RPMI7951 (cell line): ENCODE measurements around the gene CXCR1. TPM values are rescaled to one million over a fixed set of nuclear protein-coding genes. Genes with fewer than 3 reads are reported as not detected.
"Not testable (repeated sequence)": the region's sequence is repeated elsewhere in the genome, so short reads cannot be mapped to it uniquely, and the experiment has no call there.

Source experiments
- DNase-seq: peaks from one replicate; pipeline ENCODE4 v3.0.0-alpha.2; 2012; ENCODE audit warnings: low read depth
- total RNA-seq: library from RNA; depleted of rRNA; stranded (reverse); fragments of >200 nt; shearing (Covaris generic); gene quantifications from 2 replicates; pipeline ENCODE4 v1.2.3, GENCODE V29; 2014

The CXCR1 gene
- total RNA-seq, 1 experiment from 2014 or later: not detected

DNA sequence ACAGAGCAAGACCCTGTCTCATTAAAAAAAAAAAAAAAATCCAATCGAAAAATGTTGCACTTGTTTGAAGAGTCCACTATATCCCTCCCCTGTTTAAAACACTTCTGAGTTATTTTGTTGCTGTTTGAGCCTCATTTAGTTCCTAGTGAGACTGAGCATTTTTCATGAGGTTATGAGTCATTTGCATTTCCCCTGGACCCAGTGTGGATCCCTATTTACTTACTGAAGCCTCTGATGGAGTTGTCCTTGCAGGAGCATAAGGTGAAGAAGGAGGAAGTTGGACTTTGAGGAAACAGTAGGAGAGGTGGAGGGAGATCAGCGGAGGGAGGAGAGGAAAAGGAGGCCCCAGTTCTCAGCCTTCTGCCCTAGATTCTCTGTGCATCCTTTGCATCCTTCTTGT, 5.1 kb downstream of the CXCR1 start:
- DNase-seq: no peak

GRCh38 chr2:218155953-218156479, 10.7 kb downstream of the CXCR1 start:
- DNase-seq: no peak

- DNase-seq: no peak
Measured at GRCh38 chr2:218152777-218153176, 14.0 kb downstream of the CXCR1 start.

DNA sequence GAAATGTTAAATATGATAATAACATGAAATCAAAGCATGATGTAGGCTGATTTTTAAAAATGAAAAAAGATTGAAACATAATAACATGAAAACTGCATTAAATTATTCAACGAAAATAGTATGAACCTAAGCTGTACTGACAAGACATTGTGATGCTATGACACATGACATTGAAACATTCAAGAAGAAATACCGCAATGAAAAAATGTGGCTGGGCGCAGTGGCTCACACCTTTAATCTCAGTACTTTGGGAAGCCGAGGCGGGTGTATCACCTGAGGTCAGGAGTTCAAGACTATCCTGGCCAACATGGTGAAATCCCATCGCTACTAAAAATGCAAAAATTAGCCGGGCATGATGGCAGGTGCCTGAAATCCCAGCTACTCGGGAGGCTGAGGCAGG, 14.6 kb downstream of the CXCR1 start:
- no peak for DNase-seq

GRCh38 chr2:218149848-218150440, 16.8 kb downstream of the CXCR1 start:
- no peak for DNase-seq

- DNase-seq: peak; percentile 7
Measured at GRCh38 chr2:218149098-218149497, 17.7 kb downstream of the CXCR1 start.

GRCh38 chr2:218146056-218146455, 20.7 kb downstream of the CXCR1 start:
- DNase-seq: no peak

DNA sequence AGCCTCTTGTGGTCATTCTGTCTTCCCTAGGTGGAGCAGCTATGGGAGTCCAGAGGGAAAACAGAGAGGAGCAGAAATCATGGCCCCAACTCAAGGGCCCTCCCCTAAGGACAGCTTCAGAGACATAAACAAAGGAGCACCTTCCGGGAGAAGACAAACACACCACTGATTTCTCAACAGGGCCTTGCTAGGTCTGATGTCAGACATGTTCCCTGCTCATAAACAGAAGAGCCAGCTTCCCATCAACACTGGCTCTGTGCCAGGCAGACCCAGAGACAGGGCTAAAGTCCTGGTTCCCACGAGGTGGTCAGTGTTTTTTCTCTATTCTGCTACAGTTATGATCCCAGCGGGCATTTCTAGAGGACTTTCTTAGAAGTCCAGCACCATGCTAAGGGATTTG, 21.6 kb downstream of the CXCR1 start:
- no peak for DNase-seq

DNA sequence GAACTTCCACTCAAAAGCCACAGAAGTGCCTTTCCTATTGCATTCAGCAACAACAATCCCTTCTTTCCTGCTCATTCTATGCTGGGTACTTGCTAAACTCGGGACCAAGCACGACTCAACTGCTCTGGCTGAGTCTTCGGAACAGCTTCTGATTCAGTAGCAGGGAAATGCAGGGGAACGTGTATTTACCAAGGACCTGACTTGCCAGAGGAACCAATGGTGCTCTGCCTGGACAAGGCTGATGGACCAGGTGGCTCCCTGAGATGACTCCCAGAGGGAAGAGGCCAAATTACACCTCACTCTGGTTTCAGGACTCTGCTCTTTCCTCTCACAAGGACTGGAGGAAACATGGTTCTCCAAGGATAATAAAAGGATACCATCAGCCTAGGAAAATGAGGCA, 28.7 kb downstream of the CXCR1 start:
- no peak for DNase-seq

DNA sequence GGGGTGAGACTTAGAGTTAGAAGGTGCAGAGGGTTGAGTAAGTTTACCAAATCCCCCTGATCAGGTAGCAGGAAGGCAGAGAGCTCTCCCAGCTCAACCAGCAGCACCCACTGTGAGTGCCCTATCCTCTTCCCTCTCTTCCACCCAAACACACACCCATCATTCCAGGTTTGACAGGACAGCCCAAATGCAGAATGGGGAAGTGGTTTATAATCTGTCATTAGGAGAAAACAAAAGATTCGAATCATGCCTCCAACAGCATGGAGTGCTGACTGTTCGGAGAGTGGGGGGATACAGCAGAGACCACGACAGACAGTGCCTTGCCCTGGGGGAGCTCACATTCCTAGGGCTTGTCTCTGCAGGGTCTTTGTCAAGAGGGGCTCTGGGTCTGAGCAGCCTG, 29.2 kb downstream of the CXCR1 start:
- DNase-seq: no peak

DNA sequence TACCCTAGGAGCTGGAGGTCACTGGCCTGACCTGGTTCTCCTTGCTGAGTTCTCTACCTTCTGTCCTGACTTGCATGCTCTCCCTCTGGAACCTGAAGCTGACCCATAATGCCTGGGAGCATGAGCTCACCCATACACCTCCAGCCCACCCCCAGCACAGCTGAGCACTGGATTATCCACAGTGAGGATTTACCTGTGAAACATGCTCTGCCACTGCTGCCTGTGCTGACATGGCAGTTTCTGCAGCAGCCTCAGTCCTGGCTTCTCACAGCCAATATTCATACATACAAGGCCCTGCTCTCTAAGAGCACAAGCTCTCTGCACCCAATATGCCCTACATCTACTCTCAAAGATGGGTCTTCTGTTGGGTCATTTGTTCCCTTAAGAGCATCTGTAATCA, 35.9 kb downstream of the CXCR1 start:
- no peak for DNase-seq

- DNase-seq: no peak
Measured at GRCh38 chr2:218130377-218130776, 36.4 kb downstream of the CXCR1 start.

DNA sequence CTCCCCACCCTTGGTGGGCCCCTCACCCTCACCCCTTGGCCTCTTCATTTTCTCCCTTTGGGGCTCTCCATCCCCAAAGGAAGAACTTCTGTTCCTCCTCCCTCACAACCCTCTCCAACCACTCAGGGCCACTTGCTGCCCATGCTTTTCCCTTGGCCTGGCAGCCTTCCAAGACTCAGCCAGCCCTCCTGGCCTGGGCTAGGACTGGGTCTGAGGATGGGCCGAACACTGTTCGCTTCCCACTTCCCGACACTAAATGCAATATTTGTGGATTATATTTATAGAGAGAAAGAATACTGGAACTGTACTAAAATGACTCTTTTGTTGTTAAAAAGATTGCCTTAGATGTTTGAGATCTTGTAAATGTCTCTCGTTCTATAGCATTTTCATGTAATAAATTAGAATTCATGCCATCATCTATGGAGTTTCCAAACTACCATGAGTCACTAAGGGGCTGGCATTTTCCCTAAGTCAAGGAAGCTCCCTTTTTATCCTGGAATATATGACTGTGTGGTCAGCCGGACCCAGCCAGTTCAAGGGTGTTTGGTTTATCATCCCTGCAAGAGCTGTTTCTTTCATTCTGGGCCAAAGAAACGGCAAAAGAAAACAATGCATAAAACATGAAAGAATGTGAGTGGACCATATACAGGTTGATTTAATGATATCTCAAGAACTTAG, 37.2 kb downstream of the CXCR1 start:
- peak; percentile 45 for DNase-seq

- no peak for DNase-seq
Measured at GRCh38 chr2:218128781-218129457, 37.8 kb downstream of the CXCR1 start.

DNA sequence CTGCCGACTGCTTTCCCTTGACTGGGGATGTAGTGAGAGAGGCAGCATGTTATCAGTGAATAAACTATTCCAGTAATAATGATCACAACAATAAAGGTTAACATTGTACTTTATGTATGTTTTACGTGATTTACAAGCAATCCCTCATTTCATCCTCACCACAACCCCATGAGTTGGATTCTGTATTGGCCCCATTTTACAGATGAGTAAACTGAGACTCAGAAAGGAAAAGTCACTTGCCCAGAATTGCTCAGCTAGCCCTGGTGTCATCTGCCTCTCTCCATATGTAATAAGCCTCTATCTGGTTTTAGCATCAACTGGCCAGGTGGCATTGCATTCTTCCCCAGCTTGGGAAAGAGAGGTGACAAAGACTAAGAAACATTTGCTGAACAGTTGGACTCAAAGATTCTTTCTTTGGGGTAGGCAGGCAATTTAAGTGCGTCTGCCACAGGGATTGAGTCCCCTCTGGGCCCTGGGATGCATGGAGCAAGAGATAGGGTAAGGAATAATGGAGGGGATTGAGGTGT, 38.8 kb downstream of the CXCR1 start:
- no peak for DNase-seq

GRCh38 chr2:218125626-218126080, 41.1 kb downstream of the CXCR1 start, which contains the start of gene CXCR2:
TSS of gene CXCR2 (plus strand) at chr2:218126028. CDS start at chr2:218134802, 8,774 bp downstream.
- DNase-seq: no peak

GRCh38 chr2:218125095-218125494, 41.7 kb downstream of the CXCR1 start:
- no peak for DNase-seq

- DNase-seq: no peak
Measured at GRCh38 chr2:218123986-218124385, 42.8 kb downstream of the CXCR1 start.

GRCh38 chr2:218122286-218122685, 44.5 kb downstream of the CXCR1 start:
- not testable (repeated sequence) for DNase-seq

DNA sequence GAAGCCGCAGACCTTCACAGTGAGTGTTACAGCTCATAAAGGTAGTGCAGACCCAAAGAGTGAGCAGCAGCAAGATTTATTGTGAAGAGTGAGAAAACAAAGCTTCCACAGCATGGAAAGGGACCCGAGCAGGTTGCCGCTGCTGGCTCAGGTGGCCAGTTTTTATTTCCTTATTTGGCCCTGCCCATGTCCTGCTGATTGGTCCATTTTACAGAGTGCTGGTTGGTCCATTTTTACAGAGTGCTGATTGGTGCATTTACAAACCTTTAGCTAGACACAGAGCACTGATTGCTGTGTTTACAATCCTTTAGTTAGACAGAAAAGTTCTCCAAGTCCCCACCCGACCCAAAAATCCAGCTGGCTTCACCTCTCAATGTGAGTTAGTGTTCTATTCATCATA, 45.0 kb downstream of the CXCR1 start:
- not testable (repeated sequence) for DNase-seq
